MM.1S (cell line): ENCODE measurements around the gene HEBP1.

Source experiments
- DNase-seq: peaks from one replicate; pipeline ENCODE4 v3.0.0-alpha.2; 2015
- H2AFZ ChIP-seq: fragments of 300-600 bp; sonication (generic); 2 replicates; pipeline ENCODE4 v1.6.0; 2016; ENCODE audit warnings: antibody characterized with exemption, low read length
- H3F3A ChIP-seq: fragments of 300-600 bp; sonication (generic); 2 replicates; pipeline ENCODE4 v1.6.1; 2016; ENCODE audit warnings: mild to moderate bottlenecking, antibody characterized with exemption, low read length, moderate library complexity, mixed read lengths; ENCODE audit not compliant: insufficient read depth
- H3K27ac ChIP-seq: fragments of 300-600 bp; sonication (generic); 2 replicates; pipeline ENCODE4 v1.5.1; 2016; ENCODE audit warnings: mild to moderate bottlenecking, low read length
- H3K27me3 ChIP-seq: fragments of 300-600 bp; sonication (generic); replicated peaks from 2 replicates; pipeline ENCODE4 v1.6.0; 2016; ENCODE audit warnings: low read length; ENCODE audit not compliant: insufficient read depth
- H3K36me3 ChIP-seq: fragments of 300-600 bp; sonication (generic); replicated peaks from 2 replicates; pipeline ENCODE4 v1.6.1; 2016; ENCODE audit warnings: mild to moderate bottlenecking, low read length, mixed read lengths; ENCODE audit not compliant: insufficient read depth
- H3K4me1 ChIP-seq: fragments of 300-600 bp; sonication (generic); 2 replicates; pipeline ENCODE4 v1.6.1; 2016; ENCODE audit warnings: low read length, mixed read lengths
- H3K4me2 ChIP-seq: fragments of 300-600 bp; sonication (generic); 2 replicates; pipeline ENCODE4 v1.6.0; 2016; ENCODE audit warnings: low read depth, low read length
- H3K4me3 ChIP-seq: fragments of 300-600 bp; sonication (generic); 2 replicates; pipeline ENCODE4 v1.5.1; 2016; ENCODE audit warnings: low read length, mixed read lengths
- H3K79me2 ChIP-seq: fragments of 300-600 bp; sonication (generic); 2 replicates; pipeline ENCODE4 v1.6.1; 2016; ENCODE audit warnings: mixed run types, low read length, mixed read lengths
- H3K9ac ChIP-seq: fragments of 300-600 bp; sonication (generic); 2 replicates; pipeline ENCODE4 v1.6.1; 2016; ENCODE audit warnings: low read length, mixed read lengths
- H3K9me2 ChIP-seq: fragments of 300-600 bp; sonication (generic); replicated peaks from 2 replicates; pipeline ENCODE4 v1.6.1; 2016; ENCODE audit warnings: mild to moderate bottlenecking, low read length, mixed read lengths; ENCODE audit not compliant: insufficient read depth
- H3K9me3 ChIP-seq: fragments of 300-600 bp; sonication (generic); replicated peaks from 2 replicates; pipeline ENCODE4 v1.6.1; 2016; ENCODE audit warnings: mild to moderate bottlenecking, low read length, mixed read lengths; ENCODE audit not compliant: insufficient read depth
- H4K20me1 ChIP-seq: fragments of 300-600 bp; sonication (generic); 2 replicates; pipeline ENCODE4 v1.6.1; 2016; ENCODE audit warnings: mild to moderate bottlenecking, low read length, moderate library complexity, mixed read lengths; ENCODE audit not compliant: insufficient read depth
- EZH2 ChIP-seq: fragments of 300-600 bp; sonication (generic); optimal IDR thresholded peaks from 2 replicates; pipeline ENCODE3; 2017; ENCODE audit warnings: low read depth, mild to moderate bottlenecking, antibody characterized with exemption, low read length, mixed read lengths
- EZH2phosphoT487 ChIP-seq: fragments of 300-600 bp; sonication (generic); IDR thresholded peaks from 2 replicates; pipeline ENCODE4 v1.6.1; 2018; ENCODE audit warnings: antibody characterized with exemption, low read length
- TF ChIP-seq, protein P1 (sequence below): fragments of 300-600 bp; sonication (generic); IDR thresholded peaks from 2 replicates; pipeline ENCODE4 v1.5.1; 2016; ENCODE audit warnings: antibody characterized with exemption, low read length, mixed read lengths

Gene HEBP1

DNA sequence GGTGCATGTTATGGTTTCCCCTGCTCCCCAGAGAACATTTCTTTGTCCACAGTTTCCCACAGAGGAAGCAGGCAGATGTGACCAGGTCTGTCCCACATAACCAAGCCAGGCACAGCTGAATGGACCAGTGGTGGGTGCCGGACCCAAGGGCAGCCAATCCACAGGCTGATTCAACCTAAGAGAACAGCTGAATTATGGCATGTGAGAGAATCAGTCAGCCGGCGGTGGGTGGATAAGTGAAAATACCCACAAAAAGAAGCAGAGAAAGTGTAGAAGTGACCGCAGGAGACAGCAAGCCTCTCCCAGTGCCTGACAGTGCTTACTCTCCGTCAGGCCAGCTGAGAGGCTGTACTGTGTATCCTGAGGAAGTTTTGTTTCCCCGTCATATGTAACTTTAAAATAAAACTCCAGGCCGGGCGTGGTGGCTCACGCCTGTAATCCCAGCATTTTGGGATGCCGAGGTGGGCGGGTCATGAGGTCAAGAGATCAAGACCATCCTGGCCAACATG lies 63.0 kb downstream of the HEBP1 start:
- TF ChIP-seq EZH2phosphoT487 (no peak), EZH2 (no peak)
- TF ChIP-seq, protein P1, sequence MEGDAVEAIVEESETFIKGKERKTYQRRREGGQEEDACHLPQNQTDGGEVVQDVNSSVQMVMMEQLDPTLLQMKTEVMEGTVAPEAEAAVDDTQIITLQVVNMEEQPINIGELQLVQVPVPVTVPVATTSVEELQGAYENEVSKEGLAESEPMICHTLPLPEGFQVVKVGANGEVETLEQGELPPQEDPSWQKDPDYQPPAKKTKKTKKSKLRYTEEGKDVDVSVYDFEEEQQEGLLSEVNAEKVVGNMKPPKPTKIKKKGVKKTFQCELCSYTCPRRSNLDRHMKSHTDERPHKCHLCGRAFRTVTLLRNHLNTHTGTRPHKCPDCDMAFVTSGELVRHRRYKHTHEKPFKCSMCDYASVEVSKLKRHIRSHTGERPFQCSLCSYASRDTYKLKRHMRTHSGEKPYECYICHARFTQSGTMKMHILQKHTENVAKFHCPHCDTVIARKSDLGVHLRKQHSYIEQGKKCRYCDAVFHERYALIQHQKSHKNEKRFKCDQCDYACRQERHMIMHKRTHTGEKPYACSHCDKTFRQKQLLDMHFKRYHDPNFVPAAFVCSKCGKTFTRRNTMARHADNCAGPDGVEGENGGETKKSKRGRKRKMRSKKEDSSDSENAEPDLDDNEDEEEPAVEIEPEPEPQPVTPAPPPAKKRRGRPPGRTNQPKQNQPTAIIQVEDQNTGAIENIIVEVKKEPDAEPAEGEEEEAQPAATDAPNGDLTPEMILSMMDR: no peak
- Histone ChIP-seq H3K4me3 (no peak overlapping the region), H3K36me3 (no peaks in the 10 kb centered on the region), H3K9ac (no peak overlapping the region), H3K4me2 (no peak overlapping the region), H3K9me3 (no peaks in the 10 kb centered on the region), H2AFZ (no peak overlapping the region), H4K20me1 (no peaks in the 10 kb centered on the region), H3K27ac (no peak overlapping the region), H3K4me1 (peaks cover 11% of the 10 kb centered on the region), H3K27me3 (no peaks in the 10 kb centered on the region), H3K9me2 (no peaks in the 10 kb centered on the region), H3F3A (no peaks in the 10 kb centered on the region; the same call in 1 of the 2 replicates), H3K79me2 (no peaks in the 10 kb centered on the region)
- no peak for DNase-seq

DNA sequence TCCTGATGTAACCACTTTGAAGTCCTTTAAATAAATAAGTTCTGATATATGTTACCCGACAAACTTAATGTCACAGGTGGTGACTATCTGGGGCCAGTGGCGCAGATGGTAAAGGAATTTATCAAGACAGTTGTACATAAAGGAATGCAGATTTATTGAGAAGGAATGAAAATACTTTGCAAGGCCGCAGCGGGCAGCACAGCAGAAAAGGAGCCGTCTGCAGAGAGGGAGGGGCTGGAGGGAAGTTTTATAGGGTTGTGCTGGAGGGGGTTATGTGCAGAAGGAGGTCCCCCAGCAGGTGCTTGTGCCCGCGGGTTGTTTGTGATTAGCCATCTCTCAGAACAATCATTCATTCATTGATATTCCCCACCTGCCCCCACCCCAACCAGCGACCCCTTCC lies 65.5 kb downstream of the HEBP1 start:
- no peak overlapping the region for H2AFZ ChIP-seq
- no peaks in the 10 kb centered on the region for H3K4me1 ChIP-seq
- no peaks in the 10 kb centered on the region for H4K20me1 ChIP-seq
- H3K36me3 ChIP-seq: no peaks in the 10 kb centered on the region
- no peaks in the 10 kb centered on the region for H3K9me2 ChIP-seq
- no peaks in the 10 kb centered on the region for H3K79me2 ChIP-seq
- no peak overlapping the region for H3K4me3 ChIP-seq
- no peak overlapping the region for H3K4me2 ChIP-seq
- no peaks in the 10 kb centered on the region for H3K27me3 ChIP-seq
- no peak for DNase-seq
- no peak overlapping the region for H3K9ac ChIP-seq
- no peak overlapping the region for H3K27ac ChIP-seq
- TF ChIP-seq, protein P1: no peak
- TF ChIP-seq EZH2phosphoT487 (no peak), EZH2 (no peak)
- no peaks in the 10 kb centered on the region for H3K9me3 ChIP-seq
- no peaks in the 10 kb centered on the region for H3F3A ChIP-seq

DNA sequence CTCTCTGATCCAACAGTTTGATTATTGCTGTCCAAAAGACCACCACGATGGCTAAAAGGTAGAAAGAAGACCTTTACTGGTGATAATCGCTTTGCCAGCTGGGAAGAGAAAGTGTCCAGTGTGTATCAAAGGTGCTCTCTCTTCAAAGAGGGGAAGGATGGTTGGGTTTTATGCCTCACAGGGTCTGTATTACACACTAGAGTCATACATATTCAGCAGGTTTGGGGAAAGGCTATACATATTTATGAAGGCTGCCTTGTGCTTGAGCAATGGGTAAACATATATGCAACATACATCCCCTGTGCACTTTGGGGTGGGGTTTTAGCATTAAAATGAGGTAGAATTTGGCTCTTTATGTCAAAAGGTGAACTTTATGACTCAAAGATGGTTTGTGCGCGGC lies 66.3 kb downstream of the HEBP1 start:
- Histone ChIP-seq H3K4me1 (no peaks in the 10 kb centered on the region), H3K27me3 (no peaks in the 10 kb centered on the region)
- DNase-seq: no peak

More for the DNA sequence above, 66.3 kb downstream of the HEBP1 start:
- Histone ChIP-seq H3K9me3 (no peaks in the 10 kb centered on the region), H2AFZ (no peak overlapping the region), H4K20me1 (no peaks in the 10 kb centered on the region), H3K36me3 (no peaks in the 10 kb centered on the region), H3K79me2 (no peaks in the 10 kb centered on the region), H3K4me3 (no peak overlapping the region), H3K9ac (no peak overlapping the region), H3K4me2 (no peak overlapping the region), H3K9me2 (no peaks in the 10 kb centered on the region), H3F3A (no peaks in the 10 kb centered on the region), H3K27ac (no peak overlapping the region)
- TF ChIP-seq, protein P1: no peak
- TF ChIP-seq EZH2phosphoT487 (no peak), EZH2 (no peak)
